Caki2 (cell line): ENCODE results near the gene PLEKHJ1. TPM values are rescaled to one million over a fixed set of nuclear protein-coding genes. Genes with fewer than 3 reads are reported as not detected.
"Not testable (repeated sequence)": the region's sequence is repeated elsewhere in the genome, so short reads cannot be mapped to it uniquely, and the experiment has no call there.

Source experiments
- DNase-seq: peaks from one replicate; pipeline ENCODE4 v3.0.0-alpha.2; 2015; ENCODE audit warnings: low read depth
- in situ Hi-C: cut with HindIII; loops from 2 replicates; pipeline ENCODE4 v1.10.0; 2016; ENCODE audit warnings: low sequenced_read_pairs, low pct_unique_long_range_greater_than_20kb, mixed read lengths
- total RNA-seq: library from RNA; depleted of rRNA; stranded (reverse); fragments of >200 nt; shearing (Covaris generic); gene quantifications from 2 replicates; pipeline ENCODE4 v1.2.3, GENCODE V29; 2014; ENCODE audit warnings: low replicate concordance

PLEKHJ1 gene
- total RNA-seq, 1 experiment from 2014 or later, result 55.9 TPM

- no peak for DNase-seq
- in situ Hi-C loops, result no loop called here
Measured at GRCh38 chr19:2212861-2213711, 23.0 kb downstream of the PLEKHJ1 start.

- in situ Hi-C loops, result no loop called here
- DNase-seq, result no peak
Measured at GRCh38 chr19:2210987-2211740, 25.0 kb downstream of the PLEKHJ1 start.

GRCh38 chr19:2210206-2210605 lies 25.9 kb downstream of the PLEKHJ1 start:
- no peak for DNase-seq
- in situ Hi-C loops, result no loop called here

GRCh38 chr19:2209408-2209807 lies 26.7 kb downstream of the PLEKHJ1 start:
- no peak for DNase-seq
- in situ Hi-C loops, result no loop called here

GRCh38 chr19:2208975-2209374 lies 27.2 kb downstream of the PLEKHJ1 start:
- in situ Hi-C loops, result no loop called here
- no peak for DNase-seq

- DNase-seq, result no peak
- in situ Hi-C loops, result no loop called here
Measured at GRCh38 chr19:2207991-2208860, 27.9 kb downstream of the PLEKHJ1 start.

- DNase-seq, result no peak
- in situ Hi-C loops, result no loop called here
Measured at GRCh38 chr19:2207008-2207407, 29.1 kb downstream of the PLEKHJ1 start.

GRCh38 chr19:2202366-2202765 lies 33.8 kb downstream of the PLEKHJ1 start:
- DNase-seq, result no peak
- in situ Hi-C loops, result no loop called here

- no peak for DNase-seq
- in situ Hi-C loops, result no loop called here
Measured at GRCh38 chr19:2201473-2202148, 34.5 kb downstream of the PLEKHJ1 start.

- in situ Hi-C loops, DNase-seq: not testable (repeated sequence)
Measured at GRCh38 chr19:2200624-2201294, 35.4 kb downstream of the PLEKHJ1 start.

- DNase-seq, result no peak
- in situ Hi-C loops, result no loop called here
Measured at GRCh38 chr19:2199861-2200623, 36.1 kb downstream of the PLEKHJ1 start.

GRCh38 chr19:2199215-2199614 lies 36.9 kb downstream of the PLEKHJ1 start:
- no peak for DNase-seq
- in situ Hi-C loops, result no loop called here

GRCh38 chr19:2198317-2198716 lies 37.8 kb downstream of the PLEKHJ1 start:
- no peak for DNase-seq
- in situ Hi-C loops, result no loop called here

- DNase-seq, result no peak
- in situ Hi-C loops, result no loop called here
Measured at GRCh38 chr19:2197270-2197669, 38.9 kb downstream of the PLEKHJ1 start.

GRCh38 chr19:2195914-2196313 lies 40.2 kb downstream of the PLEKHJ1 start:
- in situ Hi-C loops, result no loop called here
- no peak for DNase-seq

- DNase-seq, result no peak
- in situ Hi-C loops, result no loop called here
Measured at GRCh38 chr19:2195361-2195760, 40.8 kb downstream of the PLEKHJ1 start.

GRCh38 chr19:2194513-2195078 lies 41.5 kb downstream of the PLEKHJ1 start:
- in situ Hi-C loops, result no loop called here
- DNase-seq, result no peak
